ENCODE data around the gene RASGRF1. TPM values are rescaled to one million over a fixed set of nuclear protein-coding genes. Genes with fewer than 3 reads are reported as not detected.

The RASGRF1 gene
- total and polyA plus RNA-seq, 2 donors (not counting 1 experiment from before 2014, with no cell fraction given), result 0.09 TPM; not detected in 1

DNA sequence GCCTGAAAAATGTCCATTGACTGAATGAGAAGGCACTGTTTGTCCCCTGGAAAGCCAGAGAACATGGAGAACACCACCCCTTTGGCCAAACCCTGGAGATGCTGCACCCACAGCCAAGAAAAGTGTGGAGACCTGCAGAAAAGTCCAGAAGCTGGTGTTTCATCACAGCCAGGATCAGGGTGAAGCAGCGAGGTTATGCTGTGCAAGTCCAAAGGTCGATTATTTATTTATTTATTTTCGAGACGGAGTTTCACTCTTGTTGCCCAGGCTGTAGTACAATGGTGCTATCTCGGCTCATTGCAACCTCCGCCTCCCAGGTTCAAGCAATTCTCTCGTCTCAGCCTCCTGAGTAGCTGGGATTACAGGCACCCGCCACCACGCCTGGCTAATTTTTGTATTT is 140.2 kb downstream of the RASGRF1 start:
- DNase-seq (ENCODE audit: low read depth in 2 of 2), result no peak
- H3K27ac ChIP-seq (ENCODE audit: insufficient read depth, low read length), result no peak overlapping the region
- H3K9me3 ChIP-seq (ENCODE audit: control insufficient read depth, insufficient read depth, low read depth, low read length), result no peaks in the 10 kb centered on the region
- H2AFZ ChIP-seq (ENCODE audit: low read length), result no peak overlapping the region
- no peaks in the 10 kb centered on the region for H4K20me1 ChIP-seq (ENCODE audit: control insufficient read depth, extremely low read depth, insufficient read depth, low read length)
- no peaks in the 10 kb centered on the region for H3K4me1 ChIP-seq (ENCODE audit: control insufficient read depth, extremely low read depth, insufficient read depth, low read length)
- H3K4me3 ChIP-seq (replicated peaks in 1 of 4; ENCODE audit: control extremely low read depth in 1 of 4, insufficient read depth in 1 of 4, low read depth in 3 of 4, low read length in 4 of 4), result no peak overlapping the region
- H3K79me2 ChIP-seq (ENCODE audit: control insufficient read depth, insufficient read depth, low read length), result no peaks in the 10 kb centered on the region
- no peak overlapping the region for H3K9ac ChIP-seq (ENCODE audit: insufficient read depth, low read length)
- no peaks in the 10 kb centered on the region for H3K36me3 ChIP-seq (ENCODE audit: control insufficient read depth, insufficient read depth, low read length)
- H3K27me3 ChIP-seq (ENCODE audit: control insufficient read depth, insufficient read depth, low read length), result peaks cover 2% of the 10 kb centered on the region
- no peak for TF ChIP-seq EZH2 (IDR thresholded peaks at IDR 0.05; ENCODE audit: low read length, missing control alignments)
- TF ChIP-seq, protein P1, sequence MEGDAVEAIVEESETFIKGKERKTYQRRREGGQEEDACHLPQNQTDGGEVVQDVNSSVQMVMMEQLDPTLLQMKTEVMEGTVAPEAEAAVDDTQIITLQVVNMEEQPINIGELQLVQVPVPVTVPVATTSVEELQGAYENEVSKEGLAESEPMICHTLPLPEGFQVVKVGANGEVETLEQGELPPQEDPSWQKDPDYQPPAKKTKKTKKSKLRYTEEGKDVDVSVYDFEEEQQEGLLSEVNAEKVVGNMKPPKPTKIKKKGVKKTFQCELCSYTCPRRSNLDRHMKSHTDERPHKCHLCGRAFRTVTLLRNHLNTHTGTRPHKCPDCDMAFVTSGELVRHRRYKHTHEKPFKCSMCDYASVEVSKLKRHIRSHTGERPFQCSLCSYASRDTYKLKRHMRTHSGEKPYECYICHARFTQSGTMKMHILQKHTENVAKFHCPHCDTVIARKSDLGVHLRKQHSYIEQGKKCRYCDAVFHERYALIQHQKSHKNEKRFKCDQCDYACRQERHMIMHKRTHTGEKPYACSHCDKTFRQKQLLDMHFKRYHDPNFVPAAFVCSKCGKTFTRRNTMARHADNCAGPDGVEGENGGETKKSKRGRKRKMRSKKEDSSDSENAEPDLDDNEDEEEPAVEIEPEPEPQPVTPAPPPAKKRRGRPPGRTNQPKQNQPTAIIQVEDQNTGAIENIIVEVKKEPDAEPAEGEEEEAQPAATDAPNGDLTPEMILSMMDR (conservative IDR thresholded peaks at IDR 0.05 in 1 of 2, IDR thresholded peaks at IDR 0.05 in 1 of 2; ENCODE audit: low read depth in 1 of 2, low read length in 2 of 2), result no peak
- H3K4me2 ChIP-seq (ENCODE audit: extremely low read depth, insufficient read depth, low read length), result no peak overlapping the region

DNA sequence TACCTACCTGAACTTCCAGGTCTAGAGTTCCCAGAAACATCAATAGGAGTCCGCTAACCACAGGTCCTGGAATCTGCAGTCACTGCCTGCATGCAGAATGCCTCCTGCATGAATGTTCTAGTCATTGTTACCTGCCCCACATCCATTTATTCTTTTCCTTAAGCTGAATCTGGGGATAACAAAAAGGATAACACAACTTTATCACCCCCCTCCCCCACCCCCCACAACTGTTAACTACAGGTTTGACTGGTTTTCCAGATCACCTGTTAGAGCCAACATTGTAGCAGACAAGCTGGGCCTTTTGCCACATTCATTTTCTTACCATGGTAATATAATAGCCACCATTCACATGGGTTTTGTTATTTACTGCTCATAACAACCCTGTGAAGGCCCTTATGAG is 141.1 kb downstream of the RASGRF1 start:
- no peak for DNase-seq (ENCODE audit: low read depth in 2 of 2)
- no peaks in the 10 kb centered on the region for H3K36me3 ChIP-seq (ENCODE audit: control insufficient read depth, insufficient read depth, low read length)
- no peak overlapping the region for H3K27ac ChIP-seq (ENCODE audit: insufficient read depth, low read length)
- H3K27me3 ChIP-seq (ENCODE audit: control insufficient read depth, insufficient read depth, low read length), result peaks cover under 1% of the 10 kb centered on the region
- no peak for TF ChIP-seq EZH2 (IDR thresholded peaks at IDR 0.05; ENCODE audit: low read length, missing control alignments)
- TF ChIP-seq, protein P1 (conservative IDR thresholded peaks at IDR 0.05 in 1 of 2, IDR thresholded peaks at IDR 0.05 in 1 of 2; ENCODE audit: low read depth in 1 of 2, low read length in 2 of 2), result no peak
- no peaks in the 10 kb centered on the region for H3K4me1 ChIP-seq (ENCODE audit: control insufficient read depth, extremely low read depth, insufficient read depth, low read length)
- no peak overlapping the region for H3K4me3 ChIP-seq (replicated peaks in 1 of 4; ENCODE audit: control extremely low read depth in 1 of 4, insufficient read depth in 1 of 4, low read depth in 3 of 4, low read length in 4 of 4)
- no peak overlapping the region for H2AFZ ChIP-seq (ENCODE audit: low read length)
- no peak overlapping the region for H3K4me2 ChIP-seq (ENCODE audit: extremely low read depth, insufficient read depth, low read length)
- no peaks in the 10 kb centered on the region for H3K9me3 ChIP-seq (ENCODE audit: control insufficient read depth, insufficient read depth, low read depth, low read length)
- H3K9ac ChIP-seq (ENCODE audit: insufficient read depth, low read length), result no peak overlapping the region
- H3K79me2 ChIP-seq (ENCODE audit: control insufficient read depth, insufficient read depth, low read length), result no peaks in the 10 kb centered on the region
- no peaks in the 10 kb centered on the region for H4K20me1 ChIP-seq (ENCODE audit: control insufficient read depth, extremely low read depth, insufficient read depth, low read length)

DNA sequence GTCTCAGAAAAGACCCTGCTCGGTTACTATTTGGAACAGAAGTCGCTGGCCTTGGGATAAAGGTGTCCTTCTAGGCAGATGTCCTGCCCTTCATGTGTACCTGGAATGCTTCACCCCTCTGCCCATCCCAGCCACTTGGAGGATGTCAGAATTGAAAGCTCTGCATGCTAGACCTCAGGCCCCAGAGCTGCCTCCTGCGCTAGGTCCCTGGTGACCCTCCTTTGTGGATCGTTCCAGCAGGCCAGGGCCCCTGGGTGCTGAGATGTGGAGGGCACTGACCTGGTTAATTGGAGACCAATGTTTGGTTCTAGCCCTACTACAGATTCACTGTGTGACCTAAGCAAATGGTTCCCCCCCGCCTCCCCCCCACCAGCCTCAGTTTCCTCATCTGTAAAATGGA is 143.1 kb downstream of the RASGRF1 start:
- H3K9me3 ChIP-seq (ENCODE audit: control insufficient read depth, insufficient read depth, low read depth, low read length), result no peaks in the 10 kb centered on the region
- H2AFZ ChIP-seq (ENCODE audit: low read length), result no peak overlapping the region
- H3K4me1 ChIP-seq (ENCODE audit: control insufficient read depth, extremely low read depth, insufficient read depth, low read length), result no peaks in the 10 kb centered on the region
- H3K27me3 ChIP-seq (ENCODE audit: control insufficient read depth, insufficient read depth, low read length), result peaks cover 6% of the 10 kb centered on the region
- no peak overlapping the region for H3K27ac ChIP-seq (ENCODE audit: insufficient read depth, low read length)
- H3K4me2 ChIP-seq (ENCODE audit: extremely low read depth, insufficient read depth, low read length), result no peak overlapping the region
- no peaks in the 10 kb centered on the region for H4K20me1 ChIP-seq (ENCODE audit: control insufficient read depth, extremely low read depth, insufficient read depth, low read length)
- no peaks in the 10 kb centered on the region for H3K79me2 ChIP-seq (ENCODE audit: control insufficient read depth, insufficient read depth, low read length)
- TF ChIP-seq, protein P1 (conservative IDR thresholded peaks at IDR 0.05 in 1 of 2, IDR thresholded peaks at IDR 0.05 in 1 of 2; ENCODE audit: low read depth in 1 of 2, low read length in 2 of 2), result no peak
- no peak for TF ChIP-seq EZH2 (IDR thresholded peaks at IDR 0.05; ENCODE audit: low read length, missing control alignments)
- no peak for DNase-seq (ENCODE audit: low read depth in 2 of 2)
- H3K36me3 ChIP-seq (ENCODE audit: control insufficient read depth, insufficient read depth, low read length), result no peaks in the 10 kb centered on the region
- H3K4me3 ChIP-seq (replicated peaks in 1 of 4; ENCODE audit: control extremely low read depth in 1 of 4, insufficient read depth in 1 of 4, low read depth in 3 of 4, low read length in 4 of 4), result no peak overlapping the region
- no peak overlapping the region for H3K9ac ChIP-seq (ENCODE audit: insufficient read depth, low read length)
